A673 (cell line): ENCODE measurements around the gene PRXL2A. TPM values are rescaled to one million over a fixed set of nuclear protein-coding genes. Genes with fewer than 3 reads are reported as not detected.

Experiments used
- BruUV-seq: library from RNA; stranded (reverse); fragments of 400-500 nt; replicated peaks from 2 replicates; lab custom pipeline; 2021; lab: Mats Ljungman, UMichigan
- CTCF ChIA-PET: fragments of 300-600 bp; sonication (Branson Sonifier 250); formaldehyde crosslinking; loops from one replicate; lab custom pipeline; 2022; ENCODE audit warnings: antibody characterized with exemption; lab: Charles Lee
- POLR2A ChIA-PET: fragments of 300-600 bp; sonication (Branson Sonifier 250); formaldehyde crosslinking; loops from one replicate; lab custom pipeline; 2022; ENCODE audit warnings: antibody characterized with exemption; ENCODE audit not compliant: low non-redundant PET; lab: Charles Lee
- DNase-seq: peaks from one replicate; pipeline ENCODE4 v3.0.0-alpha.2; 2015; ENCODE audit warnings: low spot score
- H3K27ac ChIP-seq: fragments of 200-600 bp; sonication (generic); 2 replicates; pipeline ENCODE4 v1.5.1; 2016; ENCODE audit warnings: mixed run types, low read depth, mild to moderate bottlenecking, mixed read lengths, antibody characterized with exemption, low read length; ENCODE audit not compliant: poor library complexity, severe bottlenecking
- H3K27me3 ChIP-seq: fragments of 200-600 bp; sonication (generic); replicated peaks from 2 replicates; pipeline ENCODE4 v1.6.1; 2017; ENCODE audit warnings: mixed run types, low read depth, mild to moderate bottlenecking, mixed read lengths, antibody characterized with exemption, low read length; ENCODE audit not compliant: insufficient read depth, poor library complexity
- H3K36me3 ChIP-seq: fragments of 200-600 bp; sonication (generic); 2 replicates; pipeline ENCODE4 v1.6.1; 2016; ENCODE audit warnings: mixed run types, mild to moderate bottlenecking, mixed read lengths, antibody characterized with exemption, low read length; ENCODE audit not compliant: insufficient read depth, poor library complexity, severe bottlenecking
- H3K4me1 ChIP-seq: fragments of 200-600 bp; sonication (generic); 2 replicates; pipeline ENCODE4 v1.6.1; 2017; ENCODE audit warnings: mixed run types, mild to moderate bottlenecking, mixed read lengths, antibody characterized with exemption, low read length; ENCODE audit not compliant: insufficient read depth, poor library complexity, severe bottlenecking
- H3K4me3 ChIP-seq: fragments of 200-600 bp; sonication (generic); 2 replicates; pipeline ENCODE4 v1.5.1; 2016; ENCODE audit warnings: low read depth, mixed run types, mild to moderate bottlenecking, mixed read lengths, low read length; ENCODE audit not compliant: poor library complexity, severe bottlenecking
- H3K9me3 ChIP-seq: fragments of 200-600 bp; sonication (generic); 2 replicates; pipeline ENCODE4 v1.6.1; 2016; ENCODE audit warnings: mixed run types, low read depth, mild to moderate bottlenecking, mixed read lengths, antibody characterized with exemption, low read length; ENCODE audit not compliant: poor library complexity, severe bottlenecking
- EZH2 ChIP-seq: fragments of 200-600 bp; sonication (generic); IDR thresholded peaks from 2 replicates; pipeline ENCODE4 v1.6.1; 2017; ENCODE audit warnings: borderline replicate concordance, low read depth, mild to moderate bottlenecking, mixed read lengths, antibody characterized with exemption, low read length; ENCODE audit not compliant: poor library complexity, severe bottlenecking
- intact Hi-C: fragments of 100-400 bp; cut with micrococcal nuclease; formaldehyde crosslinking; loops from one replicate; pipeline ENCODE4 v1.10.0; 2022; ENCODE audit not compliant: unreplicated experiment
- total RNA-seq: library from RNA; stranded (reverse); gene quantifications from 2 replicates; pipeline ENCODE4 v1.2.3, GENCODE V29; 2021
- TF ChIP-seq, protein P1 (sequence below): fragments of 300-800, 200-600 bp; sonication (generic); conservative IDR thresholded peaks from 2 replicates; pipeline ENCODE4 v1.5.1; 2017; ENCODE audit warnings: low read depth, mild to moderate bottlenecking, antibody characterized with exemption, low read length, moderate library complexity, mixed read lengths

PRXL2A gene
- total RNA-seq, 1 experiment from 2014 or later, result 100 TPM

GRCh38 chr10:80365510-80365909, 42.8 kb upstream of the PRXL2A start:
- POLR2A ChIA-PET, result no interaction called here
- CTCF ChIA-PET, result no interaction called here
- no TSS peak for BruUV-seq

GRCh38 chr10:80371467-80371866, 36.9 kb upstream of the PRXL2A start:
- ChIA-PET CTCF (no interaction called here), POLR2A (no interaction called here)
- H3K4me1 ChIP-seq, result no peaks in the 10 kb centered on the region
- intact Hi-C loops, result no loop called here
- H3K9me3 ChIP-seq, result peaks cover 7% of the 10 kb centered on the region
- H3K4me3 ChIP-seq, result no peak overlapping the region
- BruUV-seq, result no TSS peak
- no peaks in the 10 kb centered on the region for H3K36me3 ChIP-seq
- H3K27me3 ChIP-seq, result no peaks in the 10 kb centered on the region
- no peak overlapping the region for H3K27ac ChIP-seq
- TF ChIP-seq, protein P1, sequence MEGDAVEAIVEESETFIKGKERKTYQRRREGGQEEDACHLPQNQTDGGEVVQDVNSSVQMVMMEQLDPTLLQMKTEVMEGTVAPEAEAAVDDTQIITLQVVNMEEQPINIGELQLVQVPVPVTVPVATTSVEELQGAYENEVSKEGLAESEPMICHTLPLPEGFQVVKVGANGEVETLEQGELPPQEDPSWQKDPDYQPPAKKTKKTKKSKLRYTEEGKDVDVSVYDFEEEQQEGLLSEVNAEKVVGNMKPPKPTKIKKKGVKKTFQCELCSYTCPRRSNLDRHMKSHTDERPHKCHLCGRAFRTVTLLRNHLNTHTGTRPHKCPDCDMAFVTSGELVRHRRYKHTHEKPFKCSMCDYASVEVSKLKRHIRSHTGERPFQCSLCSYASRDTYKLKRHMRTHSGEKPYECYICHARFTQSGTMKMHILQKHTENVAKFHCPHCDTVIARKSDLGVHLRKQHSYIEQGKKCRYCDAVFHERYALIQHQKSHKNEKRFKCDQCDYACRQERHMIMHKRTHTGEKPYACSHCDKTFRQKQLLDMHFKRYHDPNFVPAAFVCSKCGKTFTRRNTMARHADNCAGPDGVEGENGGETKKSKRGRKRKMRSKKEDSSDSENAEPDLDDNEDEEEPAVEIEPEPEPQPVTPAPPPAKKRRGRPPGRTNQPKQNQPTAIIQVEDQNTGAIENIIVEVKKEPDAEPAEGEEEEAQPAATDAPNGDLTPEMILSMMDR, result no peak
- TF ChIP-seq EZH2, result no peak
- no peak for DNase-seq

More at GRCh38 chr10:80365510-80365909, 42.8 kb upstream of the PRXL2A start:
- intact Hi-C loops, result no loop called here
- Histone ChIP-seq H3K36me3 (no peaks in the 10 kb centered on the region), H3K27ac (no peak overlapping the region), H3K4me3 (no peak overlapping the region), H3K9me3 (peaks cover 11% of the 10 kb centered on the region), H3K4me1 (no peaks in the 10 kb centered on the region), H3K27me3 (no peaks in the 10 kb centered on the region)
- TF ChIP-seq EZH2, result no peak
- TF ChIP-seq, protein P1, result no peak
- DNase-seq, result no peak

DNA sequence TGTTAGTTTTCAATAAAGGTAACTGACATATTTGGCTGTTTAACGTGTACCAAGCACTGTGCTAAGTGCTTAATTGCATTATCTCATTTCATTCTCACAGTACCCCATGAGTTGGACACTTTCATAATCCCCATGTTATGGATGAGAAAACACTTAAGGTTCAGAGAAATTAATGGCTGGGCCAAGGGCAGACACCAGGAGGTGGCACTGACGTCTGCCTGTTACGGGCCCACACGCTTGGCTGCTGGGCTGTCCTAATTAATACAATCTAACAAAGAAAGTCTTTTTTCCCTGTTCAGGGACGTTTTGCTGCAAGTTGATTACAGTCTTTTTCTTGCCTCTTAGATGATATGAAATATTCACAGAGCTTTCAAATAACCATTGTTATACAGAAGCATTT, 35.7 kb upstream of the PRXL2A start:
- peaks cover 8% of the 10 kb centered on the region for H3K27me3 ChIP-seq
- H3K36me3 ChIP-seq, result no peaks in the 10 kb centered on the region
- H3K4me3 ChIP-seq, result no peak overlapping the region
- intact Hi-C loops, result no loop called here
- no peaks in the 10 kb centered on the region for H3K4me1 ChIP-seq
- DNase-seq, result no peak
- TF ChIP-seq, protein P1, result no peak
- TF ChIP-seq EZH2, result no peak
- ChIA-PET CTCF (interaction anchor here (0.7 kb wide), 1 partner anchor 8 kb away, joined by 3 read pairs; no protein-coding TSS in a partner anchor), POLR2A (no interaction called here)
- H3K27ac ChIP-seq, result no peak overlapping the region
- no TSS peak for BruUV-seq
- no peaks in the 10 kb centered on the region for H3K9me3 ChIP-seq
